Uterus (tissue), 2 donors: ENCODE data around the gene EAF1.

Experiments
- CTCF ChIP-seq, 4 experiments: fragments of 200-600 bp in 2 of 4; fragments of 450-650 bp in 2 of 4; sonication (generic) in 2 of 4; IDR thresholded peaks; one replicate each; pipeline ENCODE4 v1.5.1; 2016 to 2019; ENCODE audit warnings: antibody characterized with exemption in 4 of 4, mild to moderate bottlenecking in 2 of 4, moderate library complexity in 1 of 4
- POLR2A ChIP-seq, 2 donors: fragments of 450-650 bp; IDR thresholded peaks; one replicate each; pipeline ENCODE4 v1.6.1; 2016; ENCODE audit warnings: antibody characterized with exemption in 2 of 2, mild to moderate bottlenecking in 1 of 2, moderate library complexity in 1 of 2

DNA sequence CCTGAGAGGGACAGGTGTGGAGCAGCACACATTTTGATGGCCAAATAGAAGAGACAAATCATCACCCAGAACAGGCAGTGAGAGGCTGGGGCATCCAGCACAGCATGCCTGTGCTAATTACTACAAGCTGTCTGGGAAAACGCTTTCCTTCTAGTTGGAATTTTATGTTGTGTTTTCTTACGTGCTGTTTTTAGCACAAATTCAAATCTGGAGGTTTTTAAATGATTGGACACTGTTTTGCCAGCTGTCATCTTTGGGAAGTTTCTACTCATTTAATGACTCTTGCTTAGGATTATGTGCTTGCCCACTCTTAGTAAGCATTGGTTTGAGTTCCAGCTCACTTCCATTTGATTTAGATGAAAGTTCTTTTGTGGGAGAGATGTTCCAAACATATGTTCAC, 43.5 kb downstream of the EAF1 start:
- TF ChIP-seq CTCF (IDR thresholded peaks at IDR 0.05) (no peak), POLR2A (IDR thresholded peaks at IDR 0.05) (no peak)
